Stimulated activated naive CD4-positive, alpha-beta T cell (primary cell): ENCODE results near the gene SNX18.
"Not testable (repeated sequence)": the region's sequence is repeated elsewhere in the genome, so short reads cannot be mapped to it uniquely, and the experiment has no call there.

Source experiments
- DNase-seq, 6 experiments: peaks; one replicate each; lab custom pipeline; 2025; lab: John Stamatoyannopoulos, UW

Gene SNX18

GRCh38 chr5:54519509-54519876, 1.9 kb downstream of the SNX18 start:
- DNase-seq: no peak

GRCh38 chr5:54520438-54520846, 2.9 kb downstream of the SNX18 start:
- peak in 1 of 6 experiments; percentile 11 for DNase-seq

GRCh38 chr5:54520940-54521339, 3.4 kb downstream of the SNX18 start:
- no peak for DNase-seq

- no peak for DNase-seq
Observed at GRCh38 chr5:54521856-54522479, 4.4 kb downstream of the SNX18 start.

- no peak for DNase-seq
Observed at GRCh38 chr5:54523534-54523933, 6.0 kb downstream of the SNX18 start.

- DNase-seq: no peak
Observed at GRCh38 chr5:54524082-54524481, 6.5 kb downstream of the SNX18 start.

GRCh38 chr5:54524704-54525103, 7.1 kb downstream of the SNX18 start:
- no peak for DNase-seq

GRCh38 chr5:54525261-54525660, 7.7 kb downstream of the SNX18 start:
- no peak for DNase-seq

GRCh38 chr5:54525692-54526091, 8.1 kb downstream of the SNX18 start:
- no peak for DNase-seq

GRCh38 chr5:54526604-54527288, 9.2 kb downstream of the SNX18 start:
- DNase-seq: no peak

GRCh38 chr5:54528633-54529209, 11.2 kb downstream of the SNX18 start:
- no peak for DNase-seq

GRCh38 chr5:54529565-54529964, 12.0 kb downstream of the SNX18 start:
- no peak for DNase-seq

GRCh38 chr5:54531546-54531945, 14.0 kb downstream of the SNX18 start:
- DNase-seq: no peak

- no peak for DNase-seq
Observed at GRCh38 chr5:54533541-54534190, 16.1 kb downstream of the SNX18 start.

- DNase-seq: no peak
Observed at GRCh38 chr5:54534191-54535004, 16.8 kb downstream of the SNX18 start.

GRCh38 chr5:54535149-54535844, 17.7 kb downstream of the SNX18 start:
- DNase-seq: no peak

GRCh38 chr5:54536375-54536774, 18.8 kb downstream of the SNX18 start:
- not testable (repeated sequence) for DNase-seq

- DNase-seq: not testable (repeated sequence)
Observed at GRCh38 chr5:54536861-54537260, 19.3 kb downstream of the SNX18 start.

- no peak for DNase-seq
Observed at GRCh38 chr5:54537725-54538124, 20.2 kb downstream of the SNX18 start.

- no peak for DNase-seq
Observed at GRCh38 chr5:54538156-54538555, 20.6 kb downstream of the SNX18 start.

- DNase-seq: no peak
Observed at GRCh38 chr5:54539001-54539400, 21.4 kb downstream of the SNX18 start.

- no peak for DNase-seq
Observed at GRCh38 chr5:54540286-54540685, 22.7 kb downstream of the SNX18 start.
